GM19238 (cell line): Measurements from ENCODE around the gene HK1.
"Not testable (repeated sequence)": the region's sequence is repeated elsewhere in the genome, so short reads cannot be mapped to it uniquely, and the experiment has no call there.

Source experiments
- DNase-seq: peaks from one replicate; pipeline ENCODE4 v3.0.0; 2011; ENCODE audit warnings: low spot score; ENCODE audit not compliant: insufficient read length

Gene HK1

DNA sequence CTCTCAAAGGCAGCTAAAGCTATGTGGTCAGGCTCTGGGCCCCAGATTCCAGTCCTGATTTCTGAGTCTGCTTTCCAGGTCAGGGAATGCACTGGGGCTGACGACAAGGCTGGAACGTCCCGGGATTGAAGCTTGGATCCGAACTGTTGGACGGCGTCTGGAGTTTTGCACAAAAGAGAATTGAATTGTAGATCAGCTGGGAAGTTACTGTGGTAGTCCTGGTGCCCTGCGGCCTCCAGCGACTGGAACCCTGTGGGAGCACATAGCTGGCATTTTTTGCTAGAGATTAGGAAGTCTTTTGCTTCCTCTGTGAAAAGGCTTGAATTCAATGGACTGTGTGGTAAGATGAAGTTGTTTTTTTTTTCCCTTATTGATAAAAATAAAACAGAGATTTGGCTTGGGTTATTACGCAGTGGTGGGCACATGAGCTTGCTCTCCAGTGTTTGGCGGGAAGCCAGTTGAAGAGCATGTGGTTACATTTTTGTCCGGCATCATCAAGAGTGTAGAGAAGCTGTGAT lies at the start of gene HK1:
Gene HK1, plus strand, starts transcription at position 51 of the 518 bp plus-strand sequence.
- no peak for DNase-seq

DNA sequence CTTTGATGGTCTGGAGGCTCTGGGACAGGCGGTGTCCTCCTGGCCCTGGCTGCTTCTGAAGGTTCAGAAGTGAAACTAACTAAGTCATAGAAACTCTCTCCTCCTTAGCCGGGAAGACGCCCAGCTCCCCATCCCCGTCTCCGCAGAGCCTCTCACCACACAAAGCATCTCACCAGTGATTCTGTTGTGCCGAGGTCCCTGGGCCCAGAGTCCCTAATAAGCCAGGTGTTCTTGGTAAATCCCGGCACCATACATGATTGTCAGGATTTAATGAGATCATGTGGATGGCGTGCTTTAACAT lies 48.7 kb upstream of the HK1 start:
- no peak for DNase-seq

GRCh38 chr10:69230128-69230527 lies 48.2 kb upstream of the HK1 start:
- DNase-seq: no peak

DNA sequence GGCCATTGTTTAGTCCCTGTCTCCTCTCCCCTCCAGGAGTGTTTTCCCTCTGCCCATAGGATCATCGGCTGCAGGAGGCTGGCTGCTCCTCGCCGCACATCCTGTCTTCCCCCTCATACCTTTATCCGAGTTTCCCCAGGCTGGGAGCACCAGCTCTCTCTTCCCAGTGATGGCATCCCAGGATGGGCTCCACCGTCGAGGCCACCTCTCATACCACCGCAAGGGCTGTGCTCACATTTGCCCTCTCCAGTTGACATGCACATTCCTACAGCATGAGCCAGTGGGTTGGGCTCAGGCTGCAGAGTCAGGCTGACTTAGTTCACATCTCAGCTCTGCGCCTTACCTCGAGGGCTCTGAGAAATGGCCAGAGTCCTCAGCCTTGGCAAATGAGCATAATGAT lies 46.0 kb upstream of the HK1 start:
- DNase-seq: no peak

DNA sequence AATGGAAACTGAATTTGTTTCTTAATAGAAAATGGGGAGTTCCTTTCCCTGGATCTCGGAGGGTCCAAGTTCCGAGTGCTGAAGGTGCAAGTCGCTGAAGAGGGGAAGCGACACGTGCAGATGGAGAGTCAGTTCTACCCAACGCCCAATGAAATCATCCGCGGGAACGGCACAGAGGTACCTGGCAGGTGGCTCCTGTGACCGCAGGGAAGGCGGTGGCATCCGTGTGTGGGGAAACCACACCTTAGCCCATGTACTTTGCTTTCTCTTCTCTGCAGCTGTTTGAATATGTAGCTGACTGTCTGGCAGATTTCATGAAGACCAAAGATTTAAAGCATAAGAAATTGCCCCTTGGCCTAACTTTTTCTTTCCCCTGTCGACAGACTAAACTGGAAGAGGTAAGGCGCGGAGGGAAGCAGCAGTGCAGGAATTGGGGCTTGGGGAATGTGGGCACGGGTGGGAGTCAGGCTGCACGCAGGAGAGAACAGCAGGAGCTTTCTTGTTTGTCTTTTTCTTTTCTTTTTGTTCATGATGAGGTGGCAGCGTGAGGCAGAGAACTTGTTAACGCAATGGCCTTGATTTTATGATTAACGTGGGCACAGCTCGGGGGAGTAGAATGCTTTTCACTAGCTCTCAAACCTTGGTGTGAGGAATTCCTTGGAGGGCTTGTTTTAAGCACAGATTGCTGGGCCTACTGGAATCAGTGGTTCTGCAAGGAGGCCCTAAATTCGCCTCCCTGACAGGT lies 45.4 kb upstream of the HK1 start:
- no peak for DNase-seq

GRCh38 chr10:69234447-69234846 lies 43.8 kb upstream of the HK1 start:
- DNase-seq: no peak

DNA sequence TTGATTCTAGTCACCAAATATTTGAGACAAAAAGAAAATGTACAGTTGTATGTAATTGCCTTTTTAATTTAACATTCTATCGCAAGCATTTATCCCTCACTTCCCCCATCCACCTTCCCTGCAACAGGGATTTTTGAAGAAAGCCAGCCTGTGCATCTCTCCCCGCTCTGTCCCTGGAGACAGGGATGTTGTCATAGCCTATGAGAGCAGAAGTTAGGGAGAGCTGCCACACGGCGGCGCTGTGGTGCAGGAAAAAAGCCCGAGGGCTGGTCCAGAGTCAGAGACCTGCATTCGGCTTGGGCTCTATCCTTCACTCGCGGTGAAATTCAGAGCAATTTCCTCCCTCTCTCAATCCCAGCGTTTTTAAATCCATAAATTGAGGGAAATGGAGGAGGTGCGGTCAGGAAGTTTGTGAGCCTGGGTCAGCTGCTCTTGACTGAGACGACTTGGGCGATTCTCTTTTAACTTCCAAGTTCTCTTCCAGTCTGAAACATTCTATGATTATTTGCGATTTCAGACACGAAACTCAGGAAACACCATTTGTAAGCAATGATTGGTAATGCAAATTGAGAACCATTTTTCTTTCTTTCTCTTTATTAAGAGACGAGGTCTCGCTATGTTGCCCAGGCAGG lies 40.7 kb upstream of the HK1 start:
- peak; percentile 78 for DNase-seq

- DNase-seq: no peak
Observed at GRCh38 chr10:69239136-69239535, 39.2 kb upstream of the HK1 start.

DNA sequence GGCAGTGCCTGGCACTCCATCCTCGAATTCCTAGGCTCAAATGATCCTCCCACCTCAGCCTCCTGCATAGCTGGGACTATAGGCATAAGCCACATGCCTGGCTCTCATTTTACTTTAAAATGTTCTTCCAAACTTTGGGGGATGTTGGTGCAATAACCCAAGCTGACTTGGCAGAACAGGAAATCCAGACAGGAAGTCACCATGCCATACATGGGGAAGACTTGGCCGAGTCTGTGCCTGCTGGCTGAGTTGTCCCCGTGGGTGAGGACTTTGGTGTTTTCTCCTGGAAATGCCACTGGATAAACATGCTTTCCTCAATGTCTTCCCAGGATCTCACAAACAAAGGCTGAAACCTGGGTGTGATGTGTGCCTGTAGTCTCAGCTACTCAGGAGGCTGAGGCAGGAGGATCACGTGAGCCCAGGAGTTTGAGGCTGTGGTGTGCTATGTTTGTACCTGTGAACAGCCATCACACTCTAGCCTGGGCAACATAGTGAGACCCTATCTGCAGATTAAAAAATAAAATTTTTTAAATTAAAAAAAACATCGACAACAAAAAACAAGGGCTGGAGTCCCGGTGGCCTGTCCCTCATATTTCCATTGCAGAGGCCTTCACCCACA lies 38.4 kb upstream of the HK1 start:
- DNase-seq: no peak

DNA sequence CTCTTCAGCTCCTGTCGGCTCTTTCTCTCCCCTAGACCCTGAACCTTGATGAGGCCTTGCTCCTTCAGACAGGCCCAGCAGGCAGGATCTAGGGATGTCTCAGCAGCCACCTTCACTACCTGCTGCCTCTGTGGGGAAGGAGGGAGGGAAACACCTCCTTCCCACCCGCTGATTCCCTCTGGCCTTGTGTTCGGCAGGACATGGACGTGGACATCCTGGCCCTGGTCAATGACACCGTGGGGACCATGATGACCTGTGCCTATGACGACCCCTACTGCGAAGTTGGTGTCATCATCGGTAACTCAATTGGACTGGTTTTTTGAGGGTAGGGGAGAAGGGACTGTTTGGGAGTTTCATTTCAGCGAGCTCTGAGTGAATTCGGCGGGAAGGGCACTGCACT lies 37.8 kb upstream of the HK1 start:
- no peak for DNase-seq

DNA sequence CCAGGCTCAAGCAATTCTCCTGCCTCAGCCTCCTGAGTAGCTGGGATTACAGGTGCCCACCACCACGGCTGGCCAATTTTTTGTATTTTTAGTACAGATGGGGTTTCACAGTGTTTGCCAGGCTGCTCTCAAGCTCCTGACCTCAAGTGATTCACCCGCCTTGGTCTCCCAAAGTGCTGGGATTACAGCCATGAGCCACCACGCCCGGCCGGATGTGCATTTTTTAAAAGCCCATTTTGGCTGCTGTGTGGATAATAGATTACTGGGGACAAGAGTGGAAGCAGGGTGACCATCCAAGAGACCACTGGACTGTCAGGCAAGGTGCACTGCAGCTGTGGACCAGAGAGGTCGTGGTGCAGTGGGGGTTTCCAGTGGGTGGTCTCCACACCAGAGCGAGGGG lies 36.7 kb upstream of the HK1 start:
- DNase-seq: no peak

GRCh38 chr10:69242040-69242851 lies 36.0 kb upstream of the HK1 start:
- DNase-seq: no peak

- no peak for DNase-seq
Observed at GRCh38 chr10:69242852-69243212, 35.5 kb upstream of the HK1 start.

DNA sequence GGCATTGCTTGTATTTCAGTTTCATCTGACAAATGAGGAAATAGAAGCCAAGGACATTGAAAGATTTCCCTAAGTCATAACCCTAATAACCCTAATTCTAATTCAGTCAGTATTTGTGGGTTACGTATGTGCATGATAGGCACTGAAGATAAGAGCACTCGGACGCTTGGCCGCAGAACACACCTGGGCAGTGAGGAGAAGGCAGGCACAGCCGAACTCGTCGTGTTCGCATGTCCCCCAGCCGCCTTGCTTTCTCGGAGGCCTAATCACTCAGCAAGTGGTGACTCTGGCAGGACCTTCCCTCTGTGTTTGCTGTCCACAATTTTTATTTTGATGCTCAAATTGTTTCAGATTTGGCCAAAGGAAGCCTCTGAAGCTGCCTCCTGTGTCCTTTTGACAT lies 34.5 kb upstream of the HK1 start:
- no peak for DNase-seq

GRCh38 chr10:69246036-69246435 lies 32.3 kb upstream of the HK1 start:
- no peak for DNase-seq

DNA sequence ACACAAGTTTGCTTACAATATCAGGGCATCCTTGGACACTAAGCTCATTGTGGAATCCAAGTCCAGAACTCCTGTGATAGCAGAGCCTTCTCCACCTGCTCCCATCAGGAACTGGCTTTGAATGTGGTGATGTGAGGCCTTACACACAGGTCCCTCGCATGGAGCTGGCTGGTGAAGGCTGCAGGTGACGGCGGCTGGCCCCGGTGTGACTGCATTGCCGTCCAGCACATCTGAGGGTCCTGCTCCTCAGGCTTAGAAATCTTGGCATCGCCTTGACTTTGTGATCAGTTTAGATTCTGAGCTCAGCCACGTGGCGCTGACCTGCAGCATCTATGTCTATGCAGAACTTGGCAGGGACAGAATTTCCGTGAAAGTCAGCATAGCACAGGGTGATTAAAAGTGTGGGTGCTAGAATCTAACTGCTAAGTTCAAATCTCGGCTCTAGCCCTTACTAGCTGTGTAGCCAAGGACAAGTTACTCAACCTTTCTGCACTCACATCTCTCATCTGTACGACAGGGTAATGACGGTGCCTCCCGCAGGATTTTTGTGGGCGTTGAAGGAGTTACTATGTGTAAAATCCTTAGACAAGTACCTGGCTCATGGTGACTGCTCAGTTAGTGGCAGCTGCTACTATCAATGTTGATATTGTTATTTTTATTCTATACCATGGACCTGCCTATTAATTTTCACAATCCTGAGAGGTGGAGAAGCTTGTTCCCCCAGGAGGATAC lies 31.5 kb upstream of the HK1 start:
- DNase-seq: no peak

DNA sequence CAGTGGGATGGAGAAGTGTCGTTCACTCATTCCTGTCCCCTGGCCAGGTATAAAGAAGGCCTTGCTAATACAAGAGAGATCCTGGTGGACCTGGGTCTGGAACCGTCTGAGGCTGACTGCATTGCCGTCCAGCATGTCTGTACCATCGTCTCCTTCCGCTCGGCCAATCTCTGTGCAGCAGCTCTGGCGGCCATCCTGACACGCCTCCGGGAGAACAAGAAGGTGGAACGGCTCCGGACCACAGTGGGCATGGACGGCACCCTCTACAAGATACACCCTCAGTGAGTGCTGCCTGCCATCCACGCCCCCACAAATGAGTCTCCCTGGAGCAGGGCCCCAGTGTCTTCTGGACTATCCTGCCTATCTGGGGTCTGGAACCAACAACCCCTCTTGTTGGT lies 31.0 kb upstream of the HK1 start:
- no peak for DNase-seq

- no peak for DNase-seq
Observed at GRCh38 chr10:69248117-69248730, 30.1 kb upstream of the HK1 start.

GRCh38 chr10:69250041-69250440 lies 28.3 kb upstream of the HK1 start:
- no peak for DNase-seq

- DNase-seq: not testable (repeated sequence)
Observed at GRCh38 chr10:69251417-69251816, 26.9 kb upstream of the HK1 start.

- no peak for DNase-seq
Observed at GRCh38 chr10:69253171-69253570, 25.1 kb upstream of the HK1 start.
